ENCODE measurements around the gene FAM81A. TPM values are rescaled to one million over a fixed set of nuclear protein-coding genes. Genes with fewer than 3 reads are reported as not detected.

FAM81A gene
- total RNA-seq, 4 donors from 2014 or later = 1.8 to 15.5 (median 7.9) TPM

GRCh38 chr15:59553879-59554735 is 116.1 kb downstream of the FAM81A start:
- no peak for DNase-seq (ENCODE audit: low spot score in 2 of 2)
- Histone ChIP-seq H3K36me3 (no peaks in the 10 kb centered on the region), H3K4me1 (no peaks in the 10 kb centered on the region), H3K27me3 (no peaks in the 10 kb centered on the region), H3K9me3 (no peaks in the 10 kb centered on the region), H3K4me3 (no peak overlapping the region), H3K27ac (no peak overlapping the region)
- TF ChIP-seq EP300 (IDR thresholded peaks at IDR 0.05) (no peak), CTCF (IDR thresholded peaks at IDR 0.05) (no peak), POLR2A (IDR thresholded peaks at IDR 0.05) (no peak)
- WGBS, 2 donors = 93 to 94% methylated on average over 12 of the region's 12 CpGs

GRCh38 chr15:59555696-59556095 is 117.7 kb downstream of the FAM81A start:
- Histone ChIP-seq H3K27ac (no peak overlapping the region), H3K4me1 (no peaks in the 10 kb centered on the region), H3K27me3 (no peaks in the 10 kb centered on the region), H3K4me3 (no peak overlapping the region), H3K9me3 (no peaks in the 10 kb centered on the region), H3K36me3 (no peaks in the 10 kb centered on the region)
- TF ChIP-seq EP300 (IDR thresholded peaks at IDR 0.05) (no peak), CTCF (IDR thresholded peaks at IDR 0.05) (no peak), POLR2A (IDR thresholded peaks at IDR 0.05) (no peak)
- DNase-seq (ENCODE audit: low spot score in 2 of 2) = no peak
- 87 to 90% methylated on average over 4 of the region's 4 CpGs for WGBS, 2 donors

- no peak overlapping the region for H3K27ac ChIP-seq
- TF ChIP-seq POLR2A (IDR thresholded peaks at IDR 0.05) = no peak
- no peak for TF ChIP-seq EP300 (IDR thresholded peaks at IDR 0.05)
- TF ChIP-seq CTCF (IDR thresholded peaks at IDR 0.05) = no peak
- DNase-seq (ENCODE audit: low spot score in 2 of 2) = no peak
- H3K36me3 ChIP-seq = no peaks in the 10 kb centered on the region
- WGBS, 2 donors = 88 to 100% methylated on average over 2 of the region's 2 CpGs
- no peaks in the 10 kb centered on the region for H3K4me1 ChIP-seq
- no peak overlapping the region for H3K4me3 ChIP-seq
- no peaks in the 10 kb centered on the region for H3K27me3 ChIP-seq
- H3K9me3 ChIP-seq = no peaks in the 10 kb centered on the region
These were observed 118.4 kb downstream of the FAM81A start for GRCh38 chr15:59556380-59556779.

- Histone ChIP-seq H3K4me3 (no peak overlapping the region), H3K27me3 (no peaks in the 10 kb centered on the region), H3K4me1 (no peaks in the 10 kb centered on the region), H3K27ac (no peak overlapping the region), H3K9me3 (no peaks in the 10 kb centered on the region), H3K36me3 (no peaks in the 10 kb centered on the region)
- 63 to 66% methylated on average over 3 of the region's 3 CpGs for WGBS, 2 donors
- TF ChIP-seq POLR2A (IDR thresholded peaks at IDR 0.05) (no peak), CTCF (IDR thresholded peaks at IDR 0.05) (no peak), EP300 (IDR thresholded peaks at IDR 0.05) (no peak)
- DNase-seq (ENCODE audit: low spot score in 2 of 2) = no peak
These were observed 119.6 kb downstream of the FAM81A start for GRCh38 chr15:59557581-59557980.

GRCh38 chr15:59558851-59559250 is 120.9 kb downstream of the FAM81A start:
- Histone ChIP-seq H3K4me3 (no peak overlapping the region), H3K27me3 (no peaks in the 10 kb centered on the region), H3K9me3 (no peaks in the 10 kb centered on the region), H3K27ac (no peak overlapping the region), H3K4me1 (no peaks in the 10 kb centered on the region), H3K36me3 (no peaks in the 10 kb centered on the region)
- 64 to 80% methylated on average over 1 of the region's 1 CpG for WGBS, 2 donors
- DNase-seq (ENCODE audit: low spot score in 2 of 2) = no peak
- TF ChIP-seq POLR2A (IDR thresholded peaks at IDR 0.05) = no peak
- TF ChIP-seq CTCF (IDR thresholded peaks at IDR 0.05) = no peak
- no peak for TF ChIP-seq EP300 (IDR thresholded peaks at IDR 0.05)
